HG03439 (cell line): ENCODE measurements around the gene NUP205.
"Not testable (repeated sequence)": the region's sequence is repeated elsewhere in the genome, so short reads cannot be mapped to it uniquely, and the experiment has no call there.

Experiments used
- ATAC-seq: cut with Tn5 transposase; IDR thresholded peaks from one replicate; pipeline ENCODE4 v1.9.1; 2021; ENCODE audit warnings: mild to moderate bottlenecking, moderate library complexity; ENCODE audit not compliant: unreplicated experiment

Gene NUP205

GRCh38 chr7:135666156-135666555, 108.4 kb downstream of the NUP205 start:
- ATAC-seq = no peak

DNA sequence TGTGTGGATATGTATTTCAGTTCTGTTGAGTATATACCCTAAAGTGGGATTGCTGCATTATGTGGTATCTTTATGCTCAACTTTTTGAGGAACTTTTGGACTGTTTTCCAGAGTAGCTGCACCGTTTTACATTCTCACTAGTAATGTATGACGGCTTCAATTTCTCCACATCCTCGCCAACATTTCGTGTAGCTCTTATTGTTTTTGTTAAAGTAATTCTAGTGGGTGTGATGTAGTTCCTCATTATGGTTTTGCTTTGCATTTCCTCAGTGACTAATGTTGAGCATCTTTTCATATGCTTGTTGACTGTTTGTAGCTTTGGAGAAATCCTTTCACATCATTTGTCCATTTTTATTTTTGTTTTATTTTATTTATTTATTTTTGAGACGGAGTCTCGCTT, 109.1 kb downstream of the NUP205 start:
- ATAC-seq = no peak

DNA sequence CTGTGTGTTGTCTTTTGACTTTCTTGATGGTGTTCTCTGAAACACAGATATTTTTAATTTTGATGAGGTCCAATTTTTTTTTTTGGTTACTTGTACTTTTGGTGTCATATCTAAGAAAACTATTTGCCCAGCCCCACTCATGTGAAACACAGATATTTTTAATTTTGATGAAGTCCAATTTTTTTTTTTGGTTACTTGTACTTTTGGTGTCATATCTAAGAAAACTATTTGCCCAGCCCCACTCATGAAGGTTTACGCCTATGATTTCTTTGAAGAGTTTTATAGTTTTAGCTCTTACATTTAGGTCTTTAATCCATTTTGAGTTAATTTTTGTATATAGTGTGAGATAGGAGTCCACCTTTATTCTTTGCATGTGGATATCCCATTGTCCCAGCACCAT, 109.9 kb downstream of the NUP205 start:
- ATAC-seq = not testable (repeated sequence)

- not testable (repeated sequence) for ATAC-seq
These were observed 111.2 kb downstream of the NUP205 start for GRCh38 chr7:135668852-135669395.

- ATAC-seq = no peak
These were observed 112.1 kb downstream of the NUP205 start for GRCh38 chr7:135669774-135670173.

DNA sequence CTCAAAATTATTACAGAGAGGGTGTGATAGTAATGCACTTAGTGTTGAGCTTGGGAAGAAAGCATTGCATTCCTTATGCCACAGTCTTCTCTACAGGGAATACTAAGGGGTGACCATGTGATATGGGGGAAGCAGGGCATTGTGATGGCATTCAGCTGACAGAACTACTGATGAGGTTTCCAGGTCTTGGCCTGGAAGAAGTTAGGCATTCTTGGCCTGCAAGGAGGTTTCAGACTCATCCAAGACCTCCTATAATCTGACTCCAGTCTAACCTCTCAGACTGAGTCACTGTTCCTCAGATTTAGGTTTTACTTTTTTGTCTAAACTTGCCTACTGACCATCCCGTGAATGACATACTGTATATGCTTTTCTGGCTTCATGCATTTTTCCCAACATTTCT, 112.5 kb downstream of the NUP205 start:
- no peak for ATAC-seq

- ATAC-seq = no peak
These were observed 115.0 kb downstream of the NUP205 start for GRCh38 chr7:135672560-135673359.

- ATAC-seq = no peak
These were observed 115.6 kb downstream of the NUP205 start for GRCh38 chr7:135673360-135673706.

GRCh38 chr7:135678612-135679575, 121.2 kb downstream of the NUP205 start:
- no peak for ATAC-seq

DNA sequence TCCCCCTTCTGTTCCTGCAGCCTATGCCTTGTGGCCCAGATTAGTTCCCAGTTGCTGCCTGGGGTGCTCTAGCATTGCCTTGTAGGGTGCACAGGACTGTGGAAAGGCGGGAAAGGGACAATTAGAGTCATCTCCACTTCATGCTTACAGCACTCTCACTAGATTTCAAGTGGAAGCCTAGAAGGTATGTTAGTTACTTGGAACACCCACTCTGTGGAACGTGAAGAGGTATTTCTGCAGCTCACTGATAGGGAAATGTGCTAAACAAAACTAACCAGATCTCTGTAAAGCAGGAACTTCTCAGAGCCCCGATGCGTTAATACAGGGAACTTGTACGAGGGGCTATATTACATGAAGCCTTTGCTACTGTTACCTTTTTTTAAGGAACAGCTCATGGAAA, 124.0 kb downstream of the NUP205 start:
- no peak for ATAC-seq

GRCh38 chr7:135682191-135682590, 124.5 kb downstream of the NUP205 start:
- ATAC-seq = no peak

- no peak for ATAC-seq
These were observed 125.9 kb downstream of the NUP205 start for GRCh38 chr7:135683609-135684008.

DNA sequence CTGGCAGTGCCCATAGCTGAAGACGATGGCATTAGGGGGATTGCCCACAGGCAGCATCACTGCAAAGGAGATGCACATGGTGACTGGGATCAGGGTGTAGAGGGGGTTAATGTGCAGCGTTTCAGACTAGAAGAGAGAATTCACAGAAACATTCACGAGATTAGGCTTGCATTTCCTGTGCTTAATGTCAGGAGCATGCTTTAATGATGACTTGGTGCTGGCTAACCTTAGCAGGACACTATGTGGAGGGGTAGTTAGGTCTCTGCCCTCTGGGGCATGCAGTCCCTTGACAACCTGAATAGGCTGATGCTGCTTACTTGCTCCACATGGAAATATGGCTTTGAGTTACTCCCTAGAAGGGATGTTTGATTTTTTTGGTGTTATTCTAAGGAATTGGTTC, 126.4 kb downstream of the NUP205 start:
- no peak for ATAC-seq

DNA sequence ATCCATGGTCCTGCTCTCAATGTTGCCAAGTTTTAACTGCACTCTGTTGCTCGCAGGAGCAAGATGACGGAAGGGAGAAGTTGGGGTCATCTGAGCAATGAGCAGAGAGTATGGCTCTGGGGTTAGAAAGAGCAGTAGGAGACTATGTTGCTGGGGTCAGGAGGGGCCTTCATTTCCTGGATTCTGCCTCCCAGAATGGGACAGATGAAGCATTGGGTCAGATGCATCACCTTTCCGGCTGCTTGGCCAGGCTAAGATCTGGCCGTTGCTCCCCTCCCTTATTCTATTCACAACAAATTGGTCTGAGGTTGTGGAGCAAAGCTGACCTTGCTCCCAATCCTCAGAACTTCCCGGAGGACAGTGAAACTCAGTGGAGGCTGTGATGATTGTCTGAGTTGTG, 127.0 kb downstream of the NUP205 start:
- ATAC-seq = no peak

GRCh38 chr7:135685306-135686084, 127.8 kb downstream of the NUP205 start:
- ATAC-seq = no peak

- no peak for ATAC-seq
These were observed 129.7 kb downstream of the NUP205 start for GRCh38 chr7:135687466-135687865.

GRCh38 chr7:135690566-135690965, 132.8 kb downstream of the NUP205 start:
- ATAC-seq = no peak

DNA sequence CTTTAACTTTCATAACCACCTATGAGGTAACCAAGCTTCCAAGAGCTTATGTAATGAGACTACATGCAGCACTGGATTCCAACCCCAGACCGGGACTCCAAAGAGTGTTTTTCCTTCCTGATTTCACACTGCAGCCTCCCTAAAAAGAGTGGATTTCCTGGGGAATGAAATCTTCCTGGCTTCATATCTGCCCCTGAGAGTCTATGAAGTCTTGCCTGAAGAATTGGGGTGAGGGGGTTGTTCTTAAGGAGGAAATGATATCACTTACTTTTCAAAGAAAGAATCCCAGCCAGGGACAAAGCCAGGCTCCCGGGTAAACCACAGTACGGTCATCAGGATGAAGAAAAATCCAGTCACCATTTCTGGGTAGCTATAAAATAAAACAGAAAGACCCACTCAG, 134.3 kb downstream of the NUP205 start:
- no peak for ATAC-seq

- not testable (repeated sequence) for ATAC-seq
These were observed 134.9 kb downstream of the NUP205 start for GRCh38 chr7:135692606-135693005.

DNA sequence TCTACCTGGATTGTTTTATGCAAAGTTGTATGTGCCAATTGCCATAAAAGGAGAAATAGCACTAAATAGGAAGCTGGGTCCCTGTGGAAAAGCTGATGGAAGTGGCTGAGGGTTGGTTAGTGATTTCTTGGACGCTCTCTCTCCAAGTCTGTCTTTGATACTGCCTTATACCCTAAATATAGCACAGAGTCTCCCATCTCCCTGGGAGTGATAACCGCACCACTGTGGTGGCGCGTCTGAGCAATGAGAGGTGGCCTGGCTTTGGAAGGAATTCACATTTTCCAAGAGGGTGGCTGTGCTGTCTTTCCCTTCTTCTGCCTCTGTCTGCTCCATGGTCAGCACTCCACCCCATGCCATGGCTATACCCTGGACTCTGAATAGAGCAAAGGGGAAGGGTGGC, 135.8 kb downstream of the NUP205 start:
- ATAC-seq = no peak
